Nephron progenitor cell (in vitro differentiated cells): ENCODE measurements around the gene KCNA5.

Experiments used
- DNase-seq: peaks from one replicate; pipeline ENCODE4 v3.0.0; 2021
- H3K27ac Mint-ChIP-seq: 2 replicates; pipeline ENCODE4 v1.8.0; 2021; ENCODE audit warnings: mild to moderate bottlenecking, moderate library complexity, mixed read lengths
- H3K27me3 Mint-ChIP-seq: 2 replicates; pipeline ENCODE4 v1.8.0; 2021; ENCODE audit warnings: mild to moderate bottlenecking, low read depth, mixed read lengths; ENCODE audit not compliant: poor library complexity
- H3K36me3 Mint-ChIP-seq: 2 replicates; pipeline ENCODE4 v1.8.0; 2021; ENCODE audit warnings: low read depth, mixed read lengths
- H3K4me1 Mint-ChIP-seq: 2 replicates; pipeline ENCODE4 v1.8.0; 2021; ENCODE audit warnings: mixed read lengths
- H3K4me3 Mint-ChIP-seq: 2 replicates; pipeline ENCODE4 v1.8.0; 2021; ENCODE audit warnings: mild to moderate bottlenecking, moderate library complexity, mixed read lengths
- H3K9me3 Mint-ChIP-seq: 2 replicates; pipeline ENCODE4 v1.8.0; 2021; ENCODE audit warnings: mild to moderate bottlenecking, moderate library complexity, mixed read lengths
- CTCF ChIP-seq: fragments of 200-600 bp; sonication (generic); IDR thresholded peaks from 2 replicates; pipeline ENCODE4 v1.5.0; 2021; ENCODE audit warnings: antibody characterized with exemption

The KCNA5 gene

GRCh38 chr12:5043589-5044419, at the start of gene KCNA5:
TSS of gene KCNA5 (plus strand) at chr12:5043879. CDS start at chr12:5044148, 269 bp downstream.
- DNase-seq: peak; percentile 73
- H3K9me3 Mint-ChIP-seq: peaks cover 14% of the 10 kb centered on the region
- peaks cover 6% of the 10 kb centered on the region for H3K36me3 Mint-ChIP-seq
- H3K4me3 Mint-ChIP-seq: peak within 1 kb of the TSS; percentile 67
- no peak within 1 kb of the TSS for H3K27ac Mint-ChIP-seq
- peaks cover 31% of the 10 kb centered on the region for H3K4me1 Mint-ChIP-seq
- TF ChIP-seq CTCF: no peak
- H3K27me3 Mint-ChIP-seq: peaks cover 88% of the 10 kb centered on the region

- DNase-seq: no peak
- Mint-ChIP-seq H3K9me3 (no peaks in the 10 kb centered on the region), H3K4me3 (no peak overlapping the region), H3K27ac (no peak overlapping the region), H3K36me3 (no peaks in the 10 kb centered on the region), H3K4me1 (no peaks in the 10 kb centered on the region), H3K27me3 (peaks cover 56% of the 10 kb centered on the region)
- TF ChIP-seq CTCF: no peak
Observed at GRCh38 chr12:4994622-4995021, 49.1 kb upstream of the KCNA5 start.

GRCh38 chr12:4996714-4997113, 47.0 kb upstream of the KCNA5 start:
- Mint-ChIP-seq H3K36me3 (no peaks in the 10 kb centered on the region), H3K4me1 (no peaks in the 10 kb centered on the region), H3K27me3 (peaks cover 62% of the 10 kb centered on the region), H3K27ac (no peak overlapping the region), H3K9me3 (no peaks in the 10 kb centered on the region), H3K4me3 (no peak overlapping the region)
- DNase-seq: no peak
- TF ChIP-seq CTCF: no peak

- no peaks in the 10 kb centered on the region for H3K9me3 Mint-ChIP-seq
- no peaks in the 10 kb centered on the region for H3K4me1 Mint-ChIP-seq
- H3K4me3 Mint-ChIP-seq: no peak overlapping the region
- no peak for TF ChIP-seq CTCF
- no peak overlapping the region for H3K27ac Mint-ChIP-seq
- H3K27me3 Mint-ChIP-seq: peaks cover 62% of the 10 kb centered on the region
- DNase-seq: no peak
- no peaks in the 10 kb centered on the region for H3K36me3 Mint-ChIP-seq
Observed at GRCh38 chr12:4997939-4998338, 45.7 kb upstream of the KCNA5 start.

- TF ChIP-seq CTCF: no peak
- H3K4me3 Mint-ChIP-seq: no peak overlapping the region
- H3K27ac Mint-ChIP-seq: no peak overlapping the region
- H3K36me3 Mint-ChIP-seq: no peaks in the 10 kb centered on the region
- DNase-seq: no peak
- no peaks in the 10 kb centered on the region for H3K9me3 Mint-ChIP-seq
- no peaks in the 10 kb centered on the region for H3K4me1 Mint-ChIP-seq
- peaks cover 59% of the 10 kb centered on the region for H3K27me3 Mint-ChIP-seq
Observed at GRCh38 chr12:5000204-5000603, 43.5 kb upstream of the KCNA5 start.
